ENCODE data around the gene NUP210. TPM values are rescaled to one million over a fixed set of nuclear protein-coding genes. Genes with fewer than 3 reads are reported as not detected.
"Not testable (repeated sequence)": the region's sequence is repeated elsewhere in the genome, so short reads cannot be mapped to it uniquely, and the experiment has no call there.

NUP210 gene
- total RNA-seq, 1 donor from 2014 or later: 1.4 TPM

DNA sequence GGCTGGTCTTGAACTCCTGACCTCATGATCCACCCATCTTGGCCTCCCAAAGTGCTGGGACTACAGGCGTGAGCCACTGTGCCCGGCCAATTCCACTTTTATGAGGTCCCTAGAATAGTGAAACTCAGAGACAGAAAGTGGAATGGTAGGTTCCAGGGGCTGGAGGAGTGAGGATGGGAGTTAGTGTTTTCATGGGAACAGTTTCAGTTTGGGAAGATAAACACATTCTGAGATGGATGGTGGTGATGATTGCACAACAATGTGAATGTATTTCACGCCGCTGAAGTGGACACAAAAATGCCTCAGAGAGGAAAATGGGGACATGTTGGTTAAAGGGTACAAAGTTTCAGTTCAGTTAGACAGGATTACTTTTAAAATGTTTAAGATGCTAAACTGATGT lies 37.5 kb upstream of the NUP210 start:
- H3K27ac Mint-ChIP-seq (ENCODE audit: unreplicated experiment): no peak overlapping the region

DNA sequence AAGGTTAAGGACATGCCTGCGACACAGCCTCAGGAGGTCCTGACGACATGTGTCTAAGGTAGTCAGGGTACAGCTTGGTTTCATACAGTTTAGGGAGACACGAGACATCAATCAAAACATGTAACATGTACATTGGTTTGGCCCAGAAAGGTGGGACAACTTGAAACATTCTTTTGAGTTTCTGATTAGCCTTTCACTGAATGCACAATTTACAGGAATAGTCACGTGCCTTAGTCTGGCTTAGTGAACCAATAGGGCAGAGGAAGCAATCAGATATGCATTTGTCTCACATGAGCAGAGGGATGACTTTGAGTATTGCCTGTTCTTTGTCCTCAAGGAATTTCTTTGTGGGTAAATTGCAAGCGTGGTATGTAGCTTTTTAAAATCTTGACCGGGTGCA lies 35.5 kb upstream of the NUP210 start:
- no peaks in the 10 kb centered on the region for H3K9me3 Mint-ChIP-seq (ENCODE audit: unreplicated experiment)
- peaks cover 23% of the 10 kb centered on the region for H3K27me3 Mint-ChIP-seq (ENCODE audit: unreplicated experiment)
- H3K4me1 Mint-ChIP-seq (ENCODE audit: unreplicated experiment): peaks cover 7% of the 10 kb centered on the region
- H3K36me3 Mint-ChIP-seq (ENCODE audit: unreplicated experiment): no peaks in the 10 kb centered on the region
- no peak overlapping the region for H3K4me3 Mint-ChIP-seq (ENCODE audit: unreplicated experiment)
- TF ChIP-seq, protein P1, sequence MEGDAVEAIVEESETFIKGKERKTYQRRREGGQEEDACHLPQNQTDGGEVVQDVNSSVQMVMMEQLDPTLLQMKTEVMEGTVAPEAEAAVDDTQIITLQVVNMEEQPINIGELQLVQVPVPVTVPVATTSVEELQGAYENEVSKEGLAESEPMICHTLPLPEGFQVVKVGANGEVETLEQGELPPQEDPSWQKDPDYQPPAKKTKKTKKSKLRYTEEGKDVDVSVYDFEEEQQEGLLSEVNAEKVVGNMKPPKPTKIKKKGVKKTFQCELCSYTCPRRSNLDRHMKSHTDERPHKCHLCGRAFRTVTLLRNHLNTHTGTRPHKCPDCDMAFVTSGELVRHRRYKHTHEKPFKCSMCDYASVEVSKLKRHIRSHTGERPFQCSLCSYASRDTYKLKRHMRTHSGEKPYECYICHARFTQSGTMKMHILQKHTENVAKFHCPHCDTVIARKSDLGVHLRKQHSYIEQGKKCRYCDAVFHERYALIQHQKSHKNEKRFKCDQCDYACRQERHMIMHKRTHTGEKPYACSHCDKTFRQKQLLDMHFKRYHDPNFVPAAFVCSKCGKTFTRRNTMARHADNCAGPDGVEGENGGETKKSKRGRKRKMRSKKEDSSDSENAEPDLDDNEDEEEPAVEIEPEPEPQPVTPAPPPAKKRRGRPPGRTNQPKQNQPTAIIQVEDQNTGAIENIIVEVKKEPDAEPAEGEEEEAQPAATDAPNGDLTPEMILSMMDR (IDR thresholded peaks at IDR 0.05): no peak
- no peak overlapping the region for H3K27ac Mint-ChIP-seq (ENCODE audit: unreplicated experiment)
- DNase-seq (ENCODE audit: extremely low spot score, unreplicated experiment): no peak

More for the DNA sequence above, 37.5 kb upstream of the NUP210 start:
- TF ChIP-seq, protein P1 (IDR thresholded peaks at IDR 0.05): no peak
- Mint-ChIP-seq H3K4me3 (ENCODE audit: unreplicated experiment) (no peak overlapping the region), H3K9me3 (ENCODE audit: unreplicated experiment) (no peaks in the 10 kb centered on the region), H3K36me3 (ENCODE audit: unreplicated experiment) (no peaks in the 10 kb centered on the region), H3K27me3 (ENCODE audit: unreplicated experiment) (peaks cover 29% of the 10 kb centered on the region), H3K4me1 (ENCODE audit: unreplicated experiment) (no peaks in the 10 kb centered on the region)
- no peak for DNase-seq (ENCODE audit: extremely low spot score, unreplicated experiment)

DNA sequence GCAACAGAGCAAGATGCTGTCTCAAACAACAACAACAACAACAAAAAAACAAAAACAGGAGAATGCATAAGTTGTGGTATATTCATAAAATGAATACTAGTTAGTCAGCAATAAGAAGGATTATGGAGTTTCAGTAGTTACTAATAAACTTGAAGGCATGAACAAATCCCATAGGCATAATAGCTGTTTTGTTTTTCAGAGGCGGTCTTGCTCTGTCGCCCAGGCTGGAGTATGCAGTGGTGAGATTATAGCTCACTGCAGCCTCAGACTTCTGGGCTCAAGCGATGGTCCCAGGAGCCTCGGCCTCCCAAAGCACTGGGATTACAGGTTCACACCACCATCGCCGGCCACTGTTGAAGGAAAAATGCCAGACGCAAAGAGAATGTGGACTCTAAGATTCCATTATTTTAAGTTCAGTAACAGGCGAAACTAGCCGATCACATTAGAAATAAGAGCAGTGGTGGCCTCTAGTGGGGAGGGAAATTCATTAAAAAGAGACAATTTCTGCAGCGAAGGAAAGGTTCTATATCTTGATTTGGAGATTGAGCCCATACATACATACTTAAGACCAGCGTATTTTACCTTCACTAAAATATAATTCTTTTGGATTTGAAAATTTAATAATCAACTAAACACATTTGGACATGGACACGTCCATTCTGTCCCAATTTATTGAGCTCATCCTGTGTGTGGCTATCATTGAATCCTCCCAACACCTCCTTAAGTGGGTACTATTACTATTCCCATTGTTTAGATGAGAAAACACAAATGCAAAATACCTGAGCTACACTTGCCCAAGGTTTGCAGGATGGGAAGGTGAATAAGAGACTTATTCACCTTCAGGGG lies 32.6 kb upstream of the NUP210 start:
- H3K27me3 Mint-ChIP-seq (ENCODE audit: unreplicated experiment): peaks cover 9% of the 10 kb centered on the region
- peaks cover 7% of the 10 kb centered on the region for H3K4me1 Mint-ChIP-seq (ENCODE audit: unreplicated experiment)

DNA sequence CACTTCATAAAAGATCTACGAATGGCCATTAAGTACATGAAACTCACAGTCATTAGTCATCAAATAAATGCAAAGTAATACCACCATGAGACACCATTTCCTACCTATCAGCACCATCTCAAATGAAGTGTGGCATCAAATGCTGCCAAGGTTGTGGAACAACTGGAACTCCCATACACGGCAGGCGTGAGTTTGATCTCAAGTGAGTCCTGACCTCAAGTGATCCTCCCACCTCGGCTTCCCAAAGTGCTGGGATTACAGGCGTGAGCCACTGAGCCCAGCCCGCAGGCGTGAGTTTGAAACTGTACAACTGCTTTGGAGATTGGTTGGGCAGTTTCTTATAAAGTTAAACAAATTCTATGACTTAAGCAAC lies 31.2 kb upstream of the NUP210 start:
- H3K36me3 Mint-ChIP-seq (ENCODE audit: unreplicated experiment): no peaks in the 10 kb centered on the region
- TF ChIP-seq, protein P1 (IDR thresholded peaks at IDR 0.05): no peak
- H3K4me3 Mint-ChIP-seq (ENCODE audit: unreplicated experiment): peak overlapping the region; percentile 90
- H3K27ac Mint-ChIP-seq (ENCODE audit: unreplicated experiment): peak overlapping the region; percentile 89
- H3K9me3 Mint-ChIP-seq (ENCODE audit: unreplicated experiment): no peaks in the 10 kb centered on the region
- DNase-seq (ENCODE audit: extremely low spot score, unreplicated experiment): no peak
- peaks cover 8% of the 10 kb centered on the region for H3K27me3 Mint-ChIP-seq (ENCODE audit: unreplicated experiment)
- peaks cover 7% of the 10 kb centered on the region for H3K4me1 Mint-ChIP-seq (ENCODE audit: unreplicated experiment)

More for the DNA sequence above, 32.6 kb upstream of the NUP210 start:
- H3K36me3 Mint-ChIP-seq (ENCODE audit: unreplicated experiment): no peaks in the 10 kb centered on the region
- H3K9me3 Mint-ChIP-seq (ENCODE audit: unreplicated experiment): no peaks in the 10 kb centered on the region
- H3K4me3 Mint-ChIP-seq (ENCODE audit: unreplicated experiment): peak overlapping the region; percentile 90
- TF ChIP-seq, protein P1 (IDR thresholded peaks at IDR 0.05): peak; percentile 75
- no peak for DNase-seq (ENCODE audit: extremely low spot score, unreplicated experiment)
- H3K27ac Mint-ChIP-seq (ENCODE audit: unreplicated experiment): peak overlapping the region; percentile 89

- not testable (repeated sequence) for DNase-seq (ENCODE audit: extremely low spot score, unreplicated experiment); H3K4me3 Mint-ChIP-seq (ENCODE audit: unreplicated experiment); H3K9me3 Mint-ChIP-seq (ENCODE audit: unreplicated experiment); H3K36me3 Mint-ChIP-seq (ENCODE audit: unreplicated experiment); H3K4me1 Mint-ChIP-seq (ENCODE audit: unreplicated experiment); H3K27ac Mint-ChIP-seq (ENCODE audit: unreplicated experiment)
- H3K27me3 Mint-ChIP-seq (ENCODE audit: unreplicated experiment): peaks cover 15% of the 10 kb centered on the region
Observed at GRCh38 chr3:13442882-13443281, 22.8 kb upstream of the NUP210 start.
